Activated effector memory CD4-positive, alpha-beta T cell treated with Interleukin-2 at 50 U/mL for 16 hours (primary cell): ENCODE results near the gene LRCH4.
"Not testable (repeated sequence)": the region's sequence is repeated elsewhere in the genome, so short reads cannot be mapped to it uniquely, and the experiment has no call there.

ENCODE experiments used
- DNase-seq: peaks from one replicate; pipeline ENCODE4 v3.0.0-alpha.2; 2020

The LRCH4 gene

GRCh38 chr7:100543586-100543985, 42.3 kb downstream of the LRCH4 start:
- no peak for DNase-seq

GRCh38 chr7:100541309-100541708, 44.6 kb downstream of the LRCH4 start:
- DNase-seq = not testable (repeated sequence)

- DNase-seq = no peak
Measured at GRCh38 chr7:100540073-100540723, 45.7 kb downstream of the LRCH4 start.

- no peak for DNase-seq
Measured at GRCh38 chr7:100539436-100540006, 46.4 kb downstream of the LRCH4 start.

GRCh38 chr7:100538654-100539435, 47.1 kb downstream of the LRCH4 start, which contains the start of gene AGFG2:
AGFG2 (plus strand) TSS chr7:100539203; CDS start chr7:100539347, 144 bp downstream.
- DNase-seq = peak; percentile 100

- no peak for DNase-seq
Measured at GRCh38 chr7:100538348-100538653, 47.6 kb downstream of the LRCH4 start.

GRCh38 chr7:100536695-100537094, 49.2 kb downstream of the LRCH4 start:
- DNase-seq = not testable (repeated sequence)

GRCh38 chr7:100535982-100536381, 49.9 kb downstream of the LRCH4 start:
- DNase-seq = not testable (repeated sequence)

- DNase-seq = no peak
Measured at GRCh38 chr7:100532165-100533022, 53.5 kb downstream of the LRCH4 start.

GRCh38 chr7:100528108-100528866, 57.6 kb downstream of the LRCH4 start:
- not testable (repeated sequence) for DNase-seq
